OCI-LY3 (cell line): Measurements from ENCODE around the gene CXXC1.
"Not testable (repeated sequence)": the region's sequence is repeated elsewhere in the genome, so short reads cannot be mapped to it uniquely, and the experiment has no call there.

Experiments used
- H2AFZ ChIP-seq: fragments of 200-600, 300-600 bp; shearing (Covaris generic); 2 replicates; pipeline ENCODE4 v1.6.0; 2014; ENCODE audit warnings: antibody characterized with exemption, low read depth, low read length
- H3K27ac ChIP-seq: fragments of 200-600, 300-600 bp; sonication (generic); 2 replicates; pipeline ENCODE4 v1.5.1; 2014; ENCODE audit warnings: mild to moderate bottlenecking, low read length, moderate library complexity, mixed read lengths
- H3K27me3 ChIP-seq: fragments of 200-600, 300-600 bp; sonication (generic); 2 replicates; pipeline ENCODE4 v1.6.1; 2014; ENCODE audit warnings: low read depth, low read length, mixed read lengths
- H3K36me3 ChIP-seq: fragments of 200-600, 300-600 bp; sonication (generic); replicated peaks from 2 replicates; pipeline ENCODE3; 2014; ENCODE audit warnings: low read depth, low read length, mixed read lengths
- H3K4me1 ChIP-seq: fragments of 300-600, 200-600 bp; sonication (generic); 2 replicates; pipeline ENCODE4 v1.6.1; 2014; ENCODE audit warnings: low read length, mixed read lengths
- H3K4me2 ChIP-seq: fragments of 200-600, 300-600 bp; sonication (generic); 2 replicates; pipeline ENCODE4 v1.6.1; 2014; ENCODE audit warnings: low read length, mixed read lengths
- H3K4me3 ChIP-seq: fragments of 300-600, 200-600 bp; sonication (generic); 2 replicates; pipeline ENCODE4 v1.5.1; 2014; ENCODE audit warnings: antibody characterized with exemption, mild to moderate bottlenecking, low read length, moderate library complexity
- H3K79me2 ChIP-seq: fragments of 300-600, 200-600 bp; shearing (Covaris generic); 2 replicates; pipeline ENCODE4 v1.6.1; 2014; ENCODE audit warnings: mild to moderate bottlenecking, low read length, mixed read lengths
- H3K9ac ChIP-seq: fragments of 300-600, 200-600 bp; shearing (Covaris generic); 2 replicates; pipeline ENCODE4 v1.6.0; 2014; ENCODE audit warnings: mild to moderate bottlenecking, low read length, moderate library complexity
- H3K9me3 ChIP-seq: fragments of 200-600, 300-600 bp; shearing (Covaris generic); 2 replicates; pipeline ENCODE4 v1.6.1; 2014; ENCODE audit warnings: low read length, mixed read lengths; ENCODE audit not compliant: insufficient read depth
- H4K20me1 ChIP-seq: fragments of 200-600, 300-600 bp; sonication (generic); 2 replicates; pipeline ENCODE4 v1.6.1; 2016; ENCODE audit warnings: low read length, mixed read lengths; ENCODE audit not compliant: insufficient read depth
- EZH2phosphoT487 ChIP-seq: fragments of 200-600 bp; shearing (Covaris generic); IDR thresholded peaks from 2 replicates; pipeline ENCODE4 v1.6.1; 2018; ENCODE audit warnings: antibody characterized with exemption, mixed run types, low read depth
- TF ChIP-seq, protein P1 (sequence below): fragments of 200-600, 300-600 bp; sonication (generic); IDR thresholded peaks from 2 replicates; pipeline ENCODE4 v1.5.1; 2014; ENCODE audit warnings: antibody characterized with exemption, low read length, low read depth

CXXC1 gene

GRCh38 chr18:50310080-50310479 is 22.6 kb upstream of the CXXC1 start:
- H3K9me3 ChIP-seq: peaks cover 4% of the 10 kb centered on the region; the same call in 1 of the 2 replicates
- peaks cover 64% of the 10 kb centered on the region for H3K4me1 ChIP-seq
- no peaks in the 10 kb centered on the region for H3K79me2 ChIP-seq
- no peak overlapping the region for H3K4me3 ChIP-seq
- H3K27ac ChIP-seq: no peak overlapping the region
- no peaks in the 10 kb centered on the region for H3K36me3 ChIP-seq
- no peak for TF ChIP-seq EZH2phosphoT487
- TF ChIP-seq, protein P1, sequence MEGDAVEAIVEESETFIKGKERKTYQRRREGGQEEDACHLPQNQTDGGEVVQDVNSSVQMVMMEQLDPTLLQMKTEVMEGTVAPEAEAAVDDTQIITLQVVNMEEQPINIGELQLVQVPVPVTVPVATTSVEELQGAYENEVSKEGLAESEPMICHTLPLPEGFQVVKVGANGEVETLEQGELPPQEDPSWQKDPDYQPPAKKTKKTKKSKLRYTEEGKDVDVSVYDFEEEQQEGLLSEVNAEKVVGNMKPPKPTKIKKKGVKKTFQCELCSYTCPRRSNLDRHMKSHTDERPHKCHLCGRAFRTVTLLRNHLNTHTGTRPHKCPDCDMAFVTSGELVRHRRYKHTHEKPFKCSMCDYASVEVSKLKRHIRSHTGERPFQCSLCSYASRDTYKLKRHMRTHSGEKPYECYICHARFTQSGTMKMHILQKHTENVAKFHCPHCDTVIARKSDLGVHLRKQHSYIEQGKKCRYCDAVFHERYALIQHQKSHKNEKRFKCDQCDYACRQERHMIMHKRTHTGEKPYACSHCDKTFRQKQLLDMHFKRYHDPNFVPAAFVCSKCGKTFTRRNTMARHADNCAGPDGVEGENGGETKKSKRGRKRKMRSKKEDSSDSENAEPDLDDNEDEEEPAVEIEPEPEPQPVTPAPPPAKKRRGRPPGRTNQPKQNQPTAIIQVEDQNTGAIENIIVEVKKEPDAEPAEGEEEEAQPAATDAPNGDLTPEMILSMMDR: no peak
- H4K20me1 ChIP-seq: no peaks in the 10 kb centered on the region
- peaks cover 4% of the 10 kb centered on the region for H3K27me3 ChIP-seq
- H2AFZ ChIP-seq: no peak overlapping the region
- no peak overlapping the region for H3K9ac ChIP-seq
- H3K4me2 ChIP-seq: no peak overlapping the region

- Histone ChIP-seq H3K4me2 (peak overlapping the region; percentile 86), H3K4me1 (peaks cover 52% of the 10 kb centered on the region), H3K4me3 (peak overlapping the region; percentile 75), H2AFZ (peak overlapping the region; percentile 89), H3K27me3 (peaks cover 11% of the 10 kb centered on the region)
- not testable (repeated sequence) for H3K36me3 ChIP-seq, H4K20me1 ChIP-seq, H3K9ac ChIP-seq, H3K27ac ChIP-seq, H3K79me2 ChIP-seq, H3K9me3 ChIP-seq
Observed at GRCh38 chr18:50308851-50309250, 21.4 kb upstream of the CXXC1 start.

DNA sequence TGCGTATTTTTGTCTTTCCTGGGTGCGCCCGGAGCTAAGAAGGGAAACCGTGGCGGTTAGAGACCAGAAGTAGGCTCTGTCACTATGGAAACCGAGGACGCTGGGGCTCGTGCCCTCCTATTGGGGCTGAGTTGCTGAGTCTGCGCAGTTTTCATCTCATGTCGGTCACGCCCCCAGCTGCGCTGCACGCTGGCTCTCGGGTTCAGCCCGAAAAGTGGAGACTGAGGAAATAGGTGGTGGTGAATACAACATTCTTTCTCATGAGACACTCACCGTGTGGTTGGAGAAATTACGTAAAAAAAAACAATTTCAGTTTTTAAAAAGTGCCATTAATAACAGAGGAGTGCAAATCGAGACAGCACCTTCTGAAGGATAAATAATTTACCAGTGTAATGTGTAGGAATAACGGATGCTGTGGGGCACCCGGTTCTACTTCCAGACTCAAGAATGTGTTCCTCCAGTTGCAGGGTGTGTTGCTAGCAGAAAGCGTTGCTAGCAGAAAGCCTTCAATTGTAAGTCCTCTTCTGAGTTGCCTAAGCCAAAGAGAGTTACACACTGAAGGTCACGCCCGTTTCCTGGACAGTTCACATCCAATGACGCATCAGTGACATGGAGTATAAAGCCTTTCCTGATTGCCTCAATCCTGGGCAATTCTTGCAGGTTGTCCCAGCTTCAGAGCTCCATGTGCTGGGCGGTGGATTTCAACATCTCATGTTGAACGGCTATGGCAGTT is 20.4 kb upstream of the CXXC1 start:
- Histone ChIP-seq H3K4me3 (peak overlapping the region; percentile 75), H3K27ac (no peak overlapping the region), H3K27me3 (peaks cover 12% of the 10 kb centered on the region), H3K36me3 (no peaks in the 10 kb centered on the region), H4K20me1 (no peaks in the 10 kb centered on the region), H3K4me2 (peak overlapping the region; percentile 86), H3K4me1 (peaks cover 42% of the 10 kb centered on the region), H3K9me3 (peaks cover 10% of the 10 kb centered on the region; the same call in 1 of the 2 replicates), H3K9ac (peak overlapping the region; percentile 56), H2AFZ (peak overlapping the region; percentile 89), H3K79me2 (no peaks in the 10 kb centered on the region)
- TF ChIP-seq, protein P1: no peak
- no peak for TF ChIP-seq EZH2phosphoT487

- H3K4me3 ChIP-seq: peak overlapping the region; percentile 75
- H3K9ac ChIP-seq: peak overlapping the region; percentile 56
- peaks cover 38% of the 10 kb centered on the region for H3K4me1 ChIP-seq
- peak overlapping the region; percentile 86 for H3K4me2 ChIP-seq
- H3K79me2 ChIP-seq: no peaks in the 10 kb centered on the region
- H3K36me3 ChIP-seq: no peaks in the 10 kb centered on the region
- H4K20me1 ChIP-seq: no peaks in the 10 kb centered on the region
- H3K27ac ChIP-seq: no peak overlapping the region
- TF ChIP-seq EZH2phosphoT487: no peak
- TF ChIP-seq, protein P1: no peak
- H2AFZ ChIP-seq: peak overlapping the region; percentile 66
- H3K27me3 ChIP-seq: peaks cover 12% of the 10 kb centered on the region
- peaks cover 10% of the 10 kb centered on the region; the same call in 1 of the 2 replicates for H3K9me3 ChIP-seq
Observed at GRCh38 chr18:50307400-50307737, 19.9 kb upstream of the CXXC1 start.
